Astrocyte (in vitro differentiated cells and primary cell): Measurements from ENCODE around the gene SRPRA.

Source experiments
- CTCF ChIP-seq: IDR thresholded peaks from 2 replicates; pipeline ENCODE4 v1.5.1; 2011; ENCODE audit warnings: low read depth, mild to moderate bottlenecking, inconsistent platforms, low read length, moderate library complexity; ENCODE audit not compliant: insufficient read depth
- EZH2 ChIP-seq: IDR thresholded peaks from 2 replicates; pipeline ENCODE4 v1.6.1; 2012; ENCODE audit warnings: mild to moderate bottlenecking, low read length, inconsistent platforms; ENCODE audit not compliant: insufficient read depth

GRCh38 chr11:126313826-126314225 is 45.1 kb upstream of the SRPRA start:
- no peak for TF ChIP-seq CTCF
- no peak for TF ChIP-seq EZH2
